HCT116 (cell line): ENCODE data around the gene CASTOR1. TPM values are rescaled to one million over a fixed set of nuclear protein-coding genes. Genes with fewer than 3 reads are reported as not detected.

ENCODE experiments used
- ATAC-seq: fragments of 200-7000 bp; cut with Tn5 transposase; 2 replicates; pipeline ENCODE4 v1.9.1; 2020; ENCODE audit warnings: mild to moderate bottlenecking, moderate library complexity
- BruUV-seq: library from RNA; stranded (reverse); fragments of 400-500 nt; replicated peaks from 2 replicates; lab custom pipeline; 2021; lab: Mats Ljungman, UMichigan
- CTCF ChIA-PET: fragments of 300-600 bp; sonication (Branson Sonifier 250); formaldehyde crosslinking; loops from one replicate; lab custom pipeline; 2021; ENCODE audit warnings: antibody characterized with exemption; lab: Charles Lee
- POLR2A ChIA-PET: fragments of 300-600, 350-600 bp; sonication (Branson Sonifier 250); formaldehyde crosslinking; loops from one replicate; lab custom pipeline; 2021; ENCODE audit warnings: antibody characterized with exemption; lab: Charles Lee
- RAD21 ChIA-PET, 2 experiments: fragments of 300-600 bp; sonication (Branson Sonifier 250); formaldehyde crosslinking; loops; one replicate each; lab custom pipeline; 2023; ENCODE audit warnings: low total read pairs in 2 of 2; ENCODE audit not compliant: uncharacterized antibody in 2 of 2, unreplicated experiment in 2 of 2, low non-redundant PET in 1 of 2; lab: Charles Lee
- DNase-seq: peaks from one replicate; pipeline ENCODE4 v3.0.0-alpha.2; 2010; ENCODE audit warnings: low read depth, low spot score
- H2AFZ ChIP-seq: fragments of 200-600 bp; shearing (Covaris generic), sonication (generic); 2 replicates; pipeline ENCODE4 v1.6.1; 2017; ENCODE audit warnings: low read depth, mixed run types, mixed read lengths, antibody characterized with exemption, low read length; ENCODE audit not compliant: poor library complexity, severe bottlenecking
- H3K27ac ChIP-seq: 2 replicates; pipeline ENCODE4 v1.5.1; 2012; ENCODE audit warnings: low read depth, low read length
- H3K27me3 ChIP-seq: fragments of 200-600 bp; sonication (generic); 2 replicates; pipeline ENCODE4 v1.6.1; 2016; ENCODE audit warnings: mixed run types, low read length, mixed read lengths; ENCODE audit not compliant: insufficient read depth
- H3K36me3 ChIP-seq, 2 experiments: fragments of 200-500 bp in 1 of 2; fragments of 200-600 bp in 1 of 2; sonication (Bioruptor generic) in 1 of 2; sonication (generic) in 1 of 2; 2 replicates each; pipeline versions ENCODE4 v1.5.1 to v1.6.1; 2014 to 2016; ENCODE audit warnings: low read length in 2 of 2, inconsistent platforms in 1 of 2, mixed read lengths in 1 of 2, mixed run types in 1 of 2; ENCODE audit not compliant: insufficient read depth in 2 of 2, control insufficient read depth in 1 of 2
- H3K4me1 ChIP-seq, 2 experiments: fragments of 200-600 bp in 1 of 2; sonication (generic) in 1 of 2; 2 replicates each; pipeline versions ENCODE4 v1.5.1 to v1.6.1; 2012 to 2017; ENCODE audit warnings: low read length in 2 of 2, inconsistent platforms in 1 of 2, mild to moderate bottlenecking in 1 of 2, mixed read lengths in 1 of 2, mixed run types in 1 of 2, moderate library complexity in 1 of 2; ENCODE audit not compliant: insufficient read depth in 2 of 2, control insufficient read depth in 1 of 2
- H3K4me2 ChIP-seq: fragments of 200-600 bp; sonication (generic); 2 replicates; pipeline ENCODE4 v1.6.1; 2017; ENCODE audit warnings: mixed run types, low read length, mixed read lengths
- H3K4me3 ChIP-seq, 2 experiments: fragments of 200-600 bp in 1 of 2; sonication (generic) in 1 of 2; replicated peaks in 1 of 2; 2 replicates each; pipeline ENCODE4 v1.5.1; 2011 to 2016; ENCODE audit warnings: low read length in 2 of 2, control low read depth in 1 of 2, low read depth in 1 of 2, mild to moderate bottlenecking in 1 of 2, mixed read lengths in 1 of 2, mixed run types in 1 of 2
- H3K79me2 ChIP-seq: fragments of 200-600 bp; sonication (generic); 2 replicates; pipeline ENCODE4 v1.6.1; 2017; ENCODE audit warnings: mild to moderate bottlenecking, mixed run types, low read length, moderate library complexity, mixed read lengths; ENCODE audit not compliant: insufficient read depth
- H3K9ac ChIP-seq: fragments of 200-600 bp; sonication (generic); 2 replicates; pipeline ENCODE4 v1.6.1; 2016; ENCODE audit warnings: low read length, mixed read lengths
- H3K9me2 ChIP-seq: fragments of 200-600 bp; sonication (generic), shearing (Covaris generic); 2 replicates; pipeline ENCODE4 v1.6.1; 2017; ENCODE audit warnings: mixed run types, mild to moderate bottlenecking, moderate library complexity; ENCODE audit not compliant: insufficient read depth
- H3K9me3 ChIP-seq, 2 experiments: fragments of 200-500 bp in 1 of 2; fragments of 200-600 bp in 1 of 2; sonication (Bioruptor generic) in 1 of 2; sonication (generic) in 1 of 2; 2 replicates each; pipeline ENCODE4 v1.6.1; 2014 to 2017; ENCODE audit warnings: low read length in 2 of 2, mixed read lengths in 2 of 2, inconsistent platforms in 1 of 2, low read depth in 1 of 2, mild to moderate bottlenecking in 1 of 2, mixed run types in 1 of 2, moderate library complexity in 1 of 2; ENCODE audit not compliant: control insufficient read depth in 1 of 2, insufficient read depth in 1 of 2
- H4K20me1 ChIP-seq: fragments of 200-600 bp; sonication (generic), shearing (Covaris generic); 2 replicates; pipeline ENCODE4 v1.6.1; 2017; ENCODE audit warnings: mixed run types, mild to moderate bottlenecking, moderate library complexity; ENCODE audit not compliant: insufficient read depth
- CBX3 ChIP-seq: IDR thresholded peaks from 2 replicates; pipeline ENCODE4 v1.6.1; 2012; ENCODE audit warnings: low read depth
- EGR1 ChIP-seq: IDR thresholded peaks from 2 replicates; pipeline ENCODE4 v1.6.1; 2012; ENCODE audit warnings: low read depth
- ELF1 ChIP-seq: IDR thresholded peaks from 2 replicates; pipeline ENCODE4 v1.6.1; 2012; ENCODE audit warnings: low read depth, borderline replicate concordance
- JUND ChIP-seq: IDR thresholded peaks from 2 replicates; pipeline ENCODE4 v1.6.1; 2012
- RAD21 ChIP-seq: IDR thresholded peaks from 2 replicates; pipeline ENCODE4 v1.6.1; 2012; ENCODE audit warnings: low read depth, mild to moderate bottlenecking
- SP1 ChIP-seq: IDR thresholded peaks from 2 replicates; pipeline ENCODE4 v1.6.1; 2012; ENCODE audit warnings: low read depth
- TCF7L2 ChIP-seq: IDR thresholded peaks from 2 replicates; pipeline ENCODE4 v1.7.0; 2011; ENCODE audit warnings: borderline replicate concordance, inconsistent platforms; ENCODE audit not compliant: insufficient read depth, insufficient read length; ENCODE audit errors: extremely low read depth
- ZNF274 ChIP-seq: fragments of 200-500 bp; sonication (Bioruptor generic); IDR thresholded peaks from 2 replicates; pipeline ENCODE4 v1.6.1; 2014; ENCODE audit warnings: mild to moderate bottlenecking, low read depth, low read length, inconsistent platforms
- intact Hi-C: fragments of 100-400 bp; cut with micrococcal nuclease; formaldehyde crosslinking; loops from 2 replicates; pipeline ENCODE4 v1.10.0; 2022
- total RNA-seq: library from RNA; stranded (reverse); gene quantifications from one replicate; pipeline ENCODE4 v1.2.1, GENCODE V29; 2021; ENCODE audit not compliant: unreplicated experiment
- TF ChIP-seq, protein P1 (sequence below): IDR thresholded peaks from 2 replicates; pipeline ENCODE4 v1.6.1; 2012
- TF ChIP-seq, protein P2 (sequence below): IDR thresholded peaks from 2 replicates; pipeline ENCODE4 v1.6.1; 2012; ENCODE audit warnings: low read depth
- TF ChIP-seq, protein P3 (sequence below), 3 experiments: fragments of 200-600 bp in 1 of 3; sonication (generic) in 1 of 3; IDR thresholded peaks in 2 of 3; conservative IDR thresholded peaks in 1 of 3; 2 replicates each; pipeline ENCODE4 v1.5.1; 2012 to 2017; ENCODE audit warnings: low read depth in 2 of 3, low read length in 2 of 3, antibody characterized with exemption in 1 of 3, borderline replicate concordance in 1 of 3, control low read depth in 1 of 3, mild to moderate bottlenecking in 1 of 3, mixed read lengths in 1 of 3, mixed run types in 1 of 3, moderate library complexity in 1 of 3; ENCODE audit not compliant: insufficient read depth in 1 of 3
- TF ChIP-seq, protein P4 (sequence below): IDR thresholded peaks from 2 replicates; pipeline ENCODE4 v1.6.1; 2011; ENCODE audit warnings: mild to moderate bottlenecking, low read length, moderate library complexity; ENCODE audit not compliant: insufficient replicate concordance; ENCODE audit errors: extremely low read depth

Gene CASTOR1
- total RNA-seq, 1 experiment from 2014 or later = 6.5 TPM

DNA sequence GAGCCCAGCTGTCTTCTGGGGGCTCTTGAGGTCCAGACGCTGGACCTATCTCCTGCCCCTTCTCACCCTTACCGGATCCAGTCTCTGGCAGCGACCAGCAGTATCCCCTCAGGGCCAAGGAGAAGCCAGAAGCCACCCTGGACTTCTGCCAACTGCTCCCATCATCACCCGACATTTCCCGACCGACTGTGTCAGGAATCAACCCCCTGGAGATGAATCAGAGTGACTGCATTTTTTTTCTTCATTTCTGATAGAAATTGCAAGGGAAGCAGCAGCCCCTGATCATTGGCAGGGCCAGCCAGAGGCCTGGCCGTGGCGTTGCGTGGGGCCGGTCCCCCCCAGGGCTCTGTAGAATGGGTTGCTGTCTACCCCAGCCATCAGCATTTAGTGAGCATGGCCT, 37.6 kb downstream of the CASTOR1 start:
- TF ChIP-seq EGR1 (no peak), ELF1 (no peak), JUND (no peak), TCF7L2 (no peak), CBX3 (no peak), SP1 (no peak), ZNF274 (no peak), RAD21 (no peak)
- TF ChIP-seq, protein P1, sequence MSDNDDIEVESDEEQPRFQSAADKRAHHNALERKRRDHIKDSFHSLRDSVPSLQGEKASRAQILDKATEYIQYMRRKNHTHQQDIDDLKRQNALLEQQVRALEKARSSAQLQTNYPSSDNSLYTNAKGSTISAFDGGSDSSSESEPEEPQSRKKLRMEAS = no peak
- TF ChIP-seq, protein P2, sequence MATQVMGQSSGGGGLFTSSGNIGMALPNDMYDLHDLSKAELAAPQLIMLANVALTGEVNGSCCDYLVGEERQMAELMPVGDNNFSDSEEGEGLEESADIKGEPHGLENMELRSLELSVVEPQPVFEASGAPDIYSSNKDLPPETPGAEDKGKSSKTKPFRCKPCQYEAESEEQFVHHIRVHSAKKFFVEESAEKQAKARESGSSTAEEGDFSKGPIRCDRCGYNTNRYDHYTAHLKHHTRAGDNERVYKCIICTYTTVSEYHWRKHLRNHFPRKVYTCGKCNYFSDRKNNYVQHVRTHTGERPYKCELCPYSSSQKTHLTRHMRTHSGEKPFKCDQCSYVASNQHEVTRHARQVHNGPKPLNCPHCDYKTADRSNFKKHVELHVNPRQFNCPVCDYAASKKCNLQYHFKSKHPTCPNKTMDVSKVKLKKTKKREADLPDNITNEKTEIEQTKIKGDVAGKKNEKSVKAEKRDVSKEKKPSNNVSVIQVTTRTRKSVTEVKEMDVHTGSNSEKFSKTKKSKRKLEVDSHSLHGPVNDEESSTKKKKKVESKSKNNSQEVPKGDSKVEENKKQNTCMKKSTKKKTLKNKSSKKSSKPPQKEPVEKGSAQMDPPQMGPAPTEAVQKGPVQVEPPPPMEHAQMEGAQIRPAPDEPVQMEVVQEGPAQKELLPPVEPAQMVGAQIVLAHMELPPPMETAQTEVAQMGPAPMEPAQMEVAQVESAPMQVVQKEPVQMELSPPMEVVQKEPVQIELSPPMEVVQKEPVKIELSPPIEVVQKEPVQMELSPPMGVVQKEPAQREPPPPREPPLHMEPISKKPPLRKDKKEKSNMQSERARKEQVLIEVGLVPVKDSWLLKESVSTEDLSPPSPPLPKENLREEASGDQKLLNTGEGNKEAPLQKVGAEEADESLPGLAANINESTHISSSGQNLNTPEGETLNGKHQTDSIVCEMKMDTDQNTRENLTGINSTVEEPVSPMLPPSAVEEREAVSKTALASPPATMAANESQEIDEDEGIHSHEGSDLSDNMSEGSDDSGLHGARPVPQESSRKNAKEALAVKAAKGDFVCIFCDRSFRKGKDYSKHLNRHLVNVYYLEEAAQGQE = no peak
- TF ChIP-seq, protein P3, sequence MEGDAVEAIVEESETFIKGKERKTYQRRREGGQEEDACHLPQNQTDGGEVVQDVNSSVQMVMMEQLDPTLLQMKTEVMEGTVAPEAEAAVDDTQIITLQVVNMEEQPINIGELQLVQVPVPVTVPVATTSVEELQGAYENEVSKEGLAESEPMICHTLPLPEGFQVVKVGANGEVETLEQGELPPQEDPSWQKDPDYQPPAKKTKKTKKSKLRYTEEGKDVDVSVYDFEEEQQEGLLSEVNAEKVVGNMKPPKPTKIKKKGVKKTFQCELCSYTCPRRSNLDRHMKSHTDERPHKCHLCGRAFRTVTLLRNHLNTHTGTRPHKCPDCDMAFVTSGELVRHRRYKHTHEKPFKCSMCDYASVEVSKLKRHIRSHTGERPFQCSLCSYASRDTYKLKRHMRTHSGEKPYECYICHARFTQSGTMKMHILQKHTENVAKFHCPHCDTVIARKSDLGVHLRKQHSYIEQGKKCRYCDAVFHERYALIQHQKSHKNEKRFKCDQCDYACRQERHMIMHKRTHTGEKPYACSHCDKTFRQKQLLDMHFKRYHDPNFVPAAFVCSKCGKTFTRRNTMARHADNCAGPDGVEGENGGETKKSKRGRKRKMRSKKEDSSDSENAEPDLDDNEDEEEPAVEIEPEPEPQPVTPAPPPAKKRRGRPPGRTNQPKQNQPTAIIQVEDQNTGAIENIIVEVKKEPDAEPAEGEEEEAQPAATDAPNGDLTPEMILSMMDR (IDR thresholded peaks at IDR 0.05 in 2 of 3, conservative IDR thresholded peaks at IDR 0.05 in 1 of 3; ENCODE audit: borderline replicate concordance in 1 of 3, insufficient read depth in 1 of 3, low read depth in 2 of 3, low read length in 2 of 3) = no peak
- TF ChIP-seq, protein P4, sequence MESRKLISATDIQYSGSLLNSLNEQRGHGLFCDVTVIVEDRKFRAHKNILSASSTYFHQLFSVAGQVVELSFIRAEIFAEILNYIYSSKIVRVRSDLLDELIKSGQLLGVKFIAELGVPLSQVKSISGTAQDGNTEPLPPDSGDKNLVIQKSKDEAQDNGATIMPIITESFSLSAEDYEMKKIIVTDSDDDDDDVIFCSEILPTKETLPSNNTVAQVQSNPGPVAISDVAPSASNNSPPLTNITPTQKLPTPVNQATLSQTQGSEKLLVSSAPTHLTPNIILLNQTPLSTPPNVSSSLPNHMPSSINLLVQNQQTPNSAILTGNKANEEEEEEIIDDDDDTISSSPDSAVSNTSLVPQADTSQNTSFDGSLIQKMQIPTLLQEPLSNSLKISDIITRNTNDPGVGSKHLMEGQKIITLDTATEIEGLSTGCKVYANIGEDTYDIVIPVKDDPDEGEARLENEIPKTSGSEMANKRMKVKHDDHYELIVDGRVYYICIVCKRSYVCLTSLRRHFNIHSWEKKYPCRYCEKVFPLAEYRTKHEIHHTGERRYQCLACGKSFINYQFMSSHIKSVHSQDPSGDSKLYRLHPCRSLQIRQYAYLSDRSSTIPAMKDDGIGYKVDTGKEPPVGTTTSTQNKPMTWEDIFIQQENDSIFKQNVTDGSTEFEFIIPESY = no peak
- peak overlapping the region; percentile 90 for H3K27ac ChIP-seq
- H3K27me3 ChIP-seq = no peaks in the 10 kb centered on the region
- H3K9me3 ChIP-seq = no peaks in the 10 kb centered on the region
- H3K36me3 ChIP-seq = peaks cover 0 to 14% of the 10 kb centered on the region in 2 experiments; a peak in 1 of 4 replicates
- CTCF ChIA-PET = interaction anchor here (1.6 to 2.4 kb wide), 3 partner anchors 11 to 144 kb away, joined by 5 to 9 read pairs (median 8); no protein-coding TSS in a partner anchor
- H3K4me2 ChIP-seq = peak overlapping the region; percentile 96
- ATAC-seq (no peak), DNase-seq (no peak)
- RAD21 ChIA-PET = interaction anchor here (0.6 to 1.8 kb wide), 6 partner anchors 16 to 175 kb away, joined by 3 to 8 read pairs (median 4); no protein-coding TSS in a partner anchor
- H3K9ac ChIP-seq = peak overlapping the region; percentile 84
- no peak overlapping the region for H2AFZ ChIP-seq
- BruUV-seq = no TSS peak
- no peaks in the 10 kb centered on the region for H3K9me2 ChIP-seq
- intact Hi-C loops = loop anchor here (5.0 kb wide), 1 partner anchor 54 kb away; no protein-coding TSS in a partner anchor
- POLR2A ChIA-PET = interaction anchor here (0.6 to 2.6 kb wide), 9 partner anchors 11 to 70 kb away, joined by 3 to 22 read pairs (median 5); no protein-coding TSS in a partner anchor
- H3K4me1 ChIP-seq = peaks cover 80 to 100% of the 10 kb centered on the region in 2 experiments
- peak overlapping the region in 1 of 2 experiments; percentile 21; a peak in 1 of 4 replicates for H3K4me3 ChIP-seq
- no peaks in the 10 kb centered on the region for H4K20me1 ChIP-seq
- peaks cover 93% of the 10 kb centered on the region for H3K79me2 ChIP-seq
